Measurements from ENCODE around the gene CCDC186. TPM values are rescaled to one million over a fixed set of nuclear protein-coding genes. Genes with fewer than 3 reads are reported as not detected.
A peak's percentile ranks its signal among the peaks of the same experiment; 100 is the strongest.
"Not testable (repeated sequence)": the region's sequence is repeated elsewhere in the genome, so short reads cannot be mapped to it uniquely, and the experiment has no call there.

Gene CCDC186
- total and polyA plus RNA-seq, 2 donors = 11.2 to 18.7 TPM

DNA sequence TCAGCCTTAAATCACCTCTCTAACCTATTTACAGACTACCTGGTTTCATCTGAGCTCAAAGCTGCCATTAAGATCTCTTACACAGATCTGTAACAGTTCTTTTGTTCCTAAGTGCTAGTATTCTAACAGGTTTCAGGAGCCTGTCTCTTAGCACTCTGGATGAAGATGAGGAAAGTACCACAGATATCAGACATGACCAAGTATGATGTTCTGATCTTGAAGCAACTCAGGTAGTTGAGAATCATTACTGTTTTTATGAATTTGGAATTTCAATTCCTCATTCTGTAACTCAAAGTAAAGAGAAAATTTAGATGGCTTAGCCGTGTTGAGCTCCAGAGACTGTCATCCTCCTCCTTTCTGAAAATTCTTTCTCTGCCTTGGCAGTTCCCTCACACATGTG is 30.8 kb downstream of the CCDC186 start:
- Histone ChIP-seq H3K36me3 (ENCODE audit: control insufficient read depth in 2 of 2, insufficient read depth in 2 of 2, low read length in 1 of 2) (peaks cover 12 to 47% of the 10 kb centered on the region in 2 donors), H3K27me3 (ENCODE audit: control insufficient read depth in 2 of 2, insufficient read depth in 1 of 2, low read length in 1 of 2) (no peaks in the 10 kb centered on the region), H3K9me3 (ENCODE audit: control insufficient read depth in 2 of 2, insufficient read depth in 1 of 2, low read length in 1 of 2) (no peaks in the 10 kb centered on the region), H3K4me3 (ENCODE audit: low read length in 2 of 2) (no peak overlapping the region), H3K27ac (ENCODE audit: low read depth in 1 of 2, low read length in 1 of 2) (no peak overlapping the region), H3K4me1 (ENCODE audit: control insufficient read depth in 2 of 2, insufficient read depth in 2 of 2, low read length in 2 of 2) (no peaks in the 10 kb centered on the region)
- no peak for DNase-seq (ENCODE audit: low read depth in 6 of 9, low spot score in 9 of 9)
- 98% methylated on average over 1 of the region's 1 CpG for WGBS

DNA sequence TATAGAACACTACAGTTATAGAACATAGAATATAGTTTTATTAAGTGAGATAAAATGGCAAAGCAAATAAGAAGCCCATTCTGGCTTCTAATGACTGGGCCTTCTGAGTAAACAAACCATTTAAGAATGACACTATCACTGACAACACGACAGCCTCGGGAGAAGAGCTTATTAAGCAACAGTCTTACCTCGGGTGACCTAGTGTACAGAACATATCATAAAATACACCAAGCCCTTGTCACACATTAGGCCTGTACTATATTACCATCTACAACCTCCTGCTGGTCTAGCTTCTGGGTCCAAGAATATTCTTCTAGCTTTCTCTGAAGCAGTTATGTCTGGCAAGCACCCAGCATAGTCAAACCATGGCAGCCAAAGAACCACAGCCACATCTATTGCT is 32.0 kb downstream of the CCDC186 start:
- Histone ChIP-seq H3K27ac (ENCODE audit: low read depth in 1 of 2, low read length in 1 of 2) (no peak overlapping the region), H3K27me3 (ENCODE audit: control insufficient read depth in 2 of 2, insufficient read depth in 1 of 2, low read length in 1 of 2) (no peaks in the 10 kb centered on the region), H3K4me3 (ENCODE audit: low read length in 2 of 2) (no peak overlapping the region), H3K4me1 (ENCODE audit: control insufficient read depth in 2 of 2, insufficient read depth in 2 of 2, low read length in 2 of 2) (no peaks in the 10 kb centered on the region), H3K36me3 (ENCODE audit: control insufficient read depth in 2 of 2, insufficient read depth in 2 of 2, low read length in 1 of 2) (peaks cover 7 to 42% of the 10 kb centered on the region in 2 donors), H3K9me3 (ENCODE audit: control insufficient read depth in 2 of 2, insufficient read depth in 1 of 2, low read length in 1 of 2) (no peaks in the 10 kb centered on the region)
- DNase-seq (ENCODE audit: low read depth in 6 of 9, low spot score in 9 of 9) = no peak
- WGBS = 96% methylated on average over 3 of the region's 3 CpGs

- not testable (repeated sequence) for DNase-seq (ENCODE audit: low read depth in 6 of 9, low spot score in 9 of 9); H3K27ac ChIP-seq (ENCODE audit: low read depth in 1 of 2, low read length in 1 of 2); H3K4me3 ChIP-seq (ENCODE audit: low read length in 2 of 2); H3K9me3 ChIP-seq (ENCODE audit: control insufficient read depth in 2 of 2, insufficient read depth in 1 of 2, low read length in 1 of 2); H3K27me3 ChIP-seq (ENCODE audit: control insufficient read depth in 2 of 2, insufficient read depth in 1 of 2, low read length in 1 of 2); H3K4me1 ChIP-seq (ENCODE audit: control insufficient read depth in 2 of 2, insufficient read depth in 2 of 2, low read length in 2 of 2)
- 98% methylated on average over 2 of the region's 2 CpGs for WGBS
- peaks cover 7 to 36% of the 10 kb centered on the region in 2 donors for H3K36me3 ChIP-seq (ENCODE audit: control insufficient read depth in 2 of 2, insufficient read depth in 2 of 2, low read length in 1 of 2)
Observed at GRCh38 chr10:114140827-114141226, 33.2 kb downstream of the CCDC186 start.

- 100% methylated on average over 1 of the region's 1 CpG for WGBS
- no peak for DNase-seq (ENCODE audit: low read depth in 6 of 9, low spot score in 9 of 9)
Observed at GRCh38 chr10:114140036-114140435, 34.0 kb downstream of the CCDC186 start.

DNA sequence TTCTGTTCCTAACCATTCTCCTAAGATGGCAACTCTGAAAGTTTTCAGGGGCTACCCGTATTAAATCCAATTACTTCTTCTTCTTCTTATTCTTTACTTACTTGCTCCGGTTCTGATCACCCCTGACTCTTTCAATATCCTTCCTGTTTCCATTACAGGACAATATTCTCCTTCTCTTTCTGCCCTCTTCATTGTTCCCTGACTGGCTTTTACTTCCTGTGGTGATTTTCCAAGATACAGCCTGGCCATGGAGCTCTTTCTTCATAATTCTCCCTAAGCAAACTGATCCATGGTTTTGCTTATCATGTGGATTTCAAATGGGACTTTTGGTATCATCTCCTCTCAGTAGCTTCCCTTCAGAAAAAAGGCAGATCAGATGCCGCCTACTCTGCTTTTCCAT is 35.4 kb downstream of the CCDC186 start:
- no peaks in the 10 kb centered on the region for H3K27me3 ChIP-seq (ENCODE audit: control insufficient read depth in 2 of 2, insufficient read depth in 1 of 2, low read length in 1 of 2)
- H3K4me1 ChIP-seq (ENCODE audit: control insufficient read depth in 2 of 2, insufficient read depth in 2 of 2, low read length in 2 of 2) = no peaks in the 10 kb centered on the region
- H3K36me3 ChIP-seq (ENCODE audit: control insufficient read depth in 2 of 2, insufficient read depth in 2 of 2, low read length in 1 of 2) = peaks cover 11 to 37% of the 10 kb centered on the region in 2 donors
- H3K9me3 ChIP-seq (ENCODE audit: control insufficient read depth in 2 of 2, insufficient read depth in 1 of 2, low read length in 1 of 2) = no peaks in the 10 kb centered on the region
- WGBS = 97% methylated on average over 3 of the region's 3 CpGs
- no peak overlapping the region for H3K4me3 ChIP-seq (ENCODE audit: low read length in 2 of 2)
- no peak overlapping the region for H3K27ac ChIP-seq (ENCODE audit: low read depth in 1 of 2, low read length in 1 of 2)
- DNase-seq (ENCODE audit: low read depth in 6 of 9, low spot score in 9 of 9) = no peak

More at GRCh38 chr10:114140036-114140435, 34.0 kb downstream of the CCDC186 start:
- Histone ChIP-seq H3K4me3 (ENCODE audit: low read length in 2 of 2) (no peak overlapping the region), H3K27me3 (ENCODE audit: control insufficient read depth in 2 of 2, insufficient read depth in 1 of 2, low read length in 1 of 2) (no peaks in the 10 kb centered on the region), H3K27ac (ENCODE audit: low read depth in 1 of 2, low read length in 1 of 2) (no peak overlapping the region), H3K36me3 (ENCODE audit: control insufficient read depth in 2 of 2, insufficient read depth in 2 of 2, low read length in 1 of 2) (peaks cover 7 to 35% of the 10 kb centered on the region in 2 donors), H3K4me1 (ENCODE audit: control insufficient read depth in 2 of 2, insufficient read depth in 2 of 2, low read length in 2 of 2) (no peaks in the 10 kb centered on the region), H3K9me3 (ENCODE audit: control insufficient read depth in 2 of 2, insufficient read depth in 1 of 2, low read length in 1 of 2) (no peaks in the 10 kb centered on the region)

- Histone ChIP-seq H3K27me3 (ENCODE audit: control insufficient read depth in 2 of 2, insufficient read depth in 1 of 2, low read length in 1 of 2) (no peaks in the 10 kb centered on the region), H3K27ac (ENCODE audit: low read depth in 1 of 2, low read length in 1 of 2) (no peak overlapping the region), H3K4me3 (ENCODE audit: low read length in 2 of 2) (no peak overlapping the region), H3K4me1 (ENCODE audit: control insufficient read depth in 2 of 2, insufficient read depth in 2 of 2, low read length in 2 of 2) (no peaks in the 10 kb centered on the region), H3K9me3 (ENCODE audit: control insufficient read depth in 2 of 2, insufficient read depth in 1 of 2, low read length in 1 of 2) (no peaks in the 10 kb centered on the region), H3K36me3 (ENCODE audit: control insufficient read depth in 2 of 2, insufficient read depth in 2 of 2, low read length in 1 of 2) (peaks cover 17 to 31% of the 10 kb centered on the region in 2 donors)
- no peak for DNase-seq (ENCODE audit: low read depth in 6 of 9, low spot score in 9 of 9)
- 99% methylated on average over 2 of the region's 2 CpGs for WGBS
Observed at GRCh38 chr10:114135476-114135875, 38.5 kb downstream of the CCDC186 start.

- WGBS = 34% methylated on average over 3 of the region's 3 CpGs
- peaks cover 32 to 54% of the 10 kb centered on the region in 2 donors for H3K36me3 ChIP-seq (ENCODE audit: control insufficient read depth in 2 of 2, insufficient read depth in 2 of 2, low read length in 1 of 2)
- no peak overlapping the region for H3K4me3 ChIP-seq (ENCODE audit: low read length in 2 of 2)
- H3K27ac ChIP-seq (ENCODE audit: low read depth in 1 of 2, low read length in 1 of 2) = no peak overlapping the region
- no peaks in the 10 kb centered on the region for H3K9me3 ChIP-seq (ENCODE audit: control insufficient read depth in 2 of 2, insufficient read depth in 1 of 2, low read length in 1 of 2)
- H3K4me1 ChIP-seq (ENCODE audit: control insufficient read depth in 2 of 2, insufficient read depth in 2 of 2, low read length in 2 of 2) = no peaks in the 10 kb centered on the region
- H3K27me3 ChIP-seq (ENCODE audit: control insufficient read depth in 2 of 2, insufficient read depth in 1 of 2, low read length in 1 of 2) = no peaks in the 10 kb centered on the region
- DNase-seq (ENCODE audit: low read depth in 6 of 9, low spot score in 9 of 9) = peak in 1 of 9 donors; percentile 13
Observed at GRCh38 chr10:114131094-114131493, 42.9 kb downstream of the CCDC186 start.

GRCh38 chr10:114121031-114121430 is 53.0 kb downstream of the CCDC186 start:
- WGBS = 100% methylated on average over 1 of the region's 1 CpG
- Histone ChIP-seq H3K4me1 (ENCODE audit: control insufficient read depth in 2 of 2, insufficient read depth in 2 of 2, low read length in 2 of 2) (no peaks in the 10 kb centered on the region), H3K27ac (ENCODE audit: low read depth in 1 of 2, low read length in 1 of 2) (no peak overlapping the region), H3K9me3 (ENCODE audit: control insufficient read depth in 2 of 2, insufficient read depth in 1 of 2, low read length in 1 of 2) (no peaks in the 10 kb centered on the region), H3K27me3 (ENCODE audit: control insufficient read depth in 2 of 2, insufficient read depth in 1 of 2, low read length in 1 of 2) (no peaks in the 10 kb centered on the region), H3K36me3 (ENCODE audit: control insufficient read depth in 2 of 2, insufficient read depth in 2 of 2, low read length in 1 of 2) (peaks cover 7 to 19% of the 10 kb centered on the region in 2 donors), H3K4me3 (ENCODE audit: low read length in 2 of 2) (no peak overlapping the region)
- DNase-seq (ENCODE audit: low read depth in 6 of 9, low spot score in 9 of 9) = no peak

GRCh38 chr10:114118514-114118913 is 55.5 kb downstream of the CCDC186 start:
- DNase-seq (ENCODE audit: low read depth in 6 of 9, low spot score in 9 of 9) = no peak
- no peak overlapping the region for H3K27ac ChIP-seq (ENCODE audit: low read depth in 1 of 2, low read length in 1 of 2)
- no peaks in the 10 kb centered on the region for H3K4me1 ChIP-seq (ENCODE audit: control insufficient read depth in 2 of 2, insufficient read depth in 2 of 2, low read length in 2 of 2)
- no peaks in the 10 kb centered on the region for H3K27me3 ChIP-seq (ENCODE audit: control insufficient read depth in 2 of 2, insufficient read depth in 1 of 2, low read length in 1 of 2)
- no peaks in the 10 kb centered on the region for H3K9me3 ChIP-seq (ENCODE audit: control insufficient read depth in 2 of 2, insufficient read depth in 1 of 2, low read length in 1 of 2)
- peaks cover 3 to 4% of the 10 kb centered on the region in 2 donors for H3K36me3 ChIP-seq (ENCODE audit: control insufficient read depth in 2 of 2, insufficient read depth in 2 of 2, low read length in 1 of 2)
- H3K4me3 ChIP-seq (ENCODE audit: low read length in 2 of 2) = no peak overlapping the region
- 98% methylated on average over 2 of the region's 2 CpGs for WGBS

- WGBS = 97% methylated on average over 2 of the region's 2 CpGs
- Histone ChIP-seq H3K4me1 (ENCODE audit: control insufficient read depth in 2 of 2, insufficient read depth in 2 of 2, low read length in 2 of 2) (no peaks in the 10 kb centered on the region), H3K4me3 (ENCODE audit: low read length in 2 of 2) (no peak overlapping the region)
Observed at GRCh38 chr10:114117728-114118127, 56.3 kb downstream of the CCDC186 start.

More at GRCh38 chr10:114117728-114118127, 56.3 kb downstream of the CCDC186 start:
- Histone ChIP-seq H3K27ac (ENCODE audit: low read depth in 1 of 2, low read length in 1 of 2) (no peak overlapping the region), H3K9me3 (ENCODE audit: control insufficient read depth in 2 of 2, insufficient read depth in 1 of 2, low read length in 1 of 2) (no peaks in the 10 kb centered on the region), H3K27me3 (ENCODE audit: control insufficient read depth in 2 of 2, insufficient read depth in 1 of 2, low read length in 1 of 2) (no peaks in the 10 kb centered on the region), H3K36me3 (ENCODE audit: control insufficient read depth in 2 of 2, insufficient read depth in 2 of 2, low read length in 1 of 2) (peaks cover 3 to 4% of the 10 kb centered on the region in 2 donors)
- DNase-seq (ENCODE audit: low read depth in 6 of 9, low spot score in 9 of 9) = no peak

Data from thymus (tissue), 11 donors.